Chondrocyte (in vitro differentiated cells): ENCODE results near the gene PPP6R1. TPM values are rescaled to one million over a fixed set of nuclear protein-coding genes. Genes with fewer than 3 reads are reported as not detected.

Experiments
- DNase-seq: peaks from one replicate; pipeline ENCODE4 v3.0.0; 2021; ENCODE audit warnings: mixed read lengths, low spot score
- H3K27ac Mint-ChIP-seq: one replicate; pipeline ENCODE4 v1.8.0; 2021; ENCODE audit warnings: mild to moderate bottlenecking, moderate library complexity, mixed read lengths; ENCODE audit not compliant: unreplicated experiment
- H3K27me3 Mint-ChIP-seq: 2 replicates; pipeline ENCODE4 v1.8.0; 2021; ENCODE audit warnings: low read depth, mixed read lengths
- H3K36me3 Mint-ChIP-seq: 2 replicates; pipeline ENCODE4 v1.8.0; 2021; ENCODE audit warnings: low read depth, mixed read lengths
- H3K4me1 Mint-ChIP-seq: 2 replicates; pipeline ENCODE4 v1.8.0; 2021; ENCODE audit warnings: low read depth, mild to moderate bottlenecking, mixed read lengths
- H3K4me3 Mint-ChIP-seq: one replicate; pipeline ENCODE4 v1.8.0; 2021; ENCODE audit warnings: mild to moderate bottlenecking, moderate library complexity, mixed read lengths; ENCODE audit not compliant: unreplicated experiment
- H3K9me3 Mint-ChIP-seq: 2 replicates; pipeline ENCODE4 v1.8.0; 2021; ENCODE audit warnings: low read depth, mixed read lengths
- total RNA-seq: library from RNA; stranded (reverse); gene quantifications from 3 replicates; pipeline ENCODE4 v1.2.1, GENCODE V29; 2021
- TF ChIP-seq, protein P1 (sequence below): fragments of 200-600 bp; sonication (generic); IDR thresholded peaks from 2 replicates; pipeline ENCODE4 v1.5.0; 2021; ENCODE audit warnings: antibody characterized with exemption, mild to moderate bottlenecking, moderate library complexity

Gene PPP6R1
- total RNA-seq, 1 donor from 2014 or later: 49.9 TPM

DNA sequence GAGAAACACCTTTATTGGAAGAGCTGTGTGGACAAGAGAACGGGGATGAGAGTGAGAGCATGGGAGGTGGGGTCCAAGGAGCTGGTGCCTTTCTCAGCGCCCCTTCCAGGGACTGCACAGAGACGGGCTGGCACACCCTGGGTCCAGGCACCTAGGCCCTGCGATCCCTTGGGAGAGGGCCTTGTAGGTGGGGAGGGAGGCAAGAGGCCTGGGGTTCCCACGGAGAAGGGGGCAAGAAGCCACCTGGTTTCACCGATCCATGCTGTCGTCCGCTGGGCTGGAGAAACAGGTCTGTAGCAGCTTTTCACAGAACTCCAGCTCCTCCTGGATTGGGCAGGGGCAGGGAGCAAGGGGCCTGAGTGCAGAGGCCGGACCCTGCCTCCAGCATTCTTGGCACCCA is 3.5 kb upstream of the PPP6R1 start:
- H3K27ac Mint-ChIP-seq: no peak overlapping the region
- DNase-seq: peak; percentile 70
- H3K4me3 Mint-ChIP-seq: no peak overlapping the region
- H3K4me1 Mint-ChIP-seq: peaks cover 17% of the 10 kb centered on the region
- H3K36me3 Mint-ChIP-seq: peaks cover 6% of the 10 kb centered on the region
- H3K9me3 Mint-ChIP-seq: peaks cover 6% of the 10 kb centered on the region
- H3K27me3 Mint-ChIP-seq: no peaks in the 10 kb centered on the region
- TF ChIP-seq, protein P1, sequence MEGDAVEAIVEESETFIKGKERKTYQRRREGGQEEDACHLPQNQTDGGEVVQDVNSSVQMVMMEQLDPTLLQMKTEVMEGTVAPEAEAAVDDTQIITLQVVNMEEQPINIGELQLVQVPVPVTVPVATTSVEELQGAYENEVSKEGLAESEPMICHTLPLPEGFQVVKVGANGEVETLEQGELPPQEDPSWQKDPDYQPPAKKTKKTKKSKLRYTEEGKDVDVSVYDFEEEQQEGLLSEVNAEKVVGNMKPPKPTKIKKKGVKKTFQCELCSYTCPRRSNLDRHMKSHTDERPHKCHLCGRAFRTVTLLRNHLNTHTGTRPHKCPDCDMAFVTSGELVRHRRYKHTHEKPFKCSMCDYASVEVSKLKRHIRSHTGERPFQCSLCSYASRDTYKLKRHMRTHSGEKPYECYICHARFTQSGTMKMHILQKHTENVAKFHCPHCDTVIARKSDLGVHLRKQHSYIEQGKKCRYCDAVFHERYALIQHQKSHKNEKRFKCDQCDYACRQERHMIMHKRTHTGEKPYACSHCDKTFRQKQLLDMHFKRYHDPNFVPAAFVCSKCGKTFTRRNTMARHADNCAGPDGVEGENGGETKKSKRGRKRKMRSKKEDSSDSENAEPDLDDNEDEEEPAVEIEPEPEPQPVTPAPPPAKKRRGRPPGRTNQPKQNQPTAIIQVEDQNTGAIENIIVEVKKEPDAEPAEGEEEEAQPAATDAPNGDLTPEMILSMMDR: no peak

DNA sequence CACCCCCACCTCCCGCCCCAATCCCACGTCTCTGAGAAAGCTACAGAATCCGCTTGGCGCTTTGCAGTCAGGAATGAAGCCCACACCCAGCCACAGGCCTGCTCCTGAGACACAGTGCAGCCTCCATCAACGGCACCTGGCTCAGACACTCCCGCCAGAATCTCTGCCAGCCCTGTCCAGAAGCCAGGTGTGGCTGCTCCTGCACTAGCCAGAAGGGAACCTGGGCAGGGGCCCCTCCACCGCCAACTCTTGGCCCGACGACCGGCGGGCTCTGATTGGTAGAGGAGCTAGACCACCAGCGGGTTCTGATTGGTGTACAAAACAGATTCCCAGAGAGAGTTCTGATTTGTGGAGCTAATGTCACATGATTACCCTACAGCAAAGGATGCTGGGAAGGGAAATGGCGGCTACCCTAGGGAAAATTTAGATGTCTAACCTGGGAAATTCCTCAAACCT is 2.9 kb upstream of the PPP6R1 start:
- Mint-ChIP-seq H3K27me3 (no peaks in the 10 kb centered on the region), H3K27ac (no peak overlapping the region), H3K9me3 (peaks cover 5% of the 10 kb centered on the region), H3K4me1 (peaks cover 24% of the 10 kb centered on the region), H3K36me3 (peaks cover 4% of the 10 kb centered on the region), H3K4me3 (no peak overlapping the region)
- TF ChIP-seq, protein P1: no peak
- no peak for DNase-seq

DNA sequence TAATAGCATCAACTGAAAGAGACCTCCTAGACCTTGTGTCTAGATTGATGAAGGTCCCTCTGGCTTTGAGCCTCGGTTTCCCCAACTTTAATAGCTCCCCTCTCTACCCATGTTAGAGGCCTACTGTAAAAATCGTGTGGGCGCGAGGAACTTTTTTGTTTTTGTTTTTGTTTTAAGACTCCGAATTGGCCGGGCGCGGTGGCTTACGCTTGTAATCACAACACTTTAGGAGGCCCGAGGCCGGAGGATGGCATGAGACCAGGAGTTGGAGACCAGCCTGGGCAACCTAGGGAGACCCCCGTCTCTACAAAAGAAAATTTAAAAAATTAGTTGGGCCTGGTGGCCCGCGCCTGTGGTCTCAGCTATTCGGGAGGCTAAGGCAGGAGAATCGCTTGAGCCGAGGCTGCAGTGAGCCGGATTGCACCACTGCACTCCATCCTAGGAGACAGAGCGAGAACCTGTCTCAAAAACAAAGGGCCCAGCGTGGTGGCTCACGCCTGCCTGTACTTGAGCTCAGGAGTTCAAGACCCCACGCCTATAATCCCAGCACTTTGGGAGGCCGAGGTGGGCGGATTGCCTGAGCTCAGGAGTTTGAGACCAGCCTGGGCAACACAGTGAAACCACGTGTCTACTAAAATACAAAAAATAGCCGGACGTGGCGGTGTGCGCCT is 858 bp upstream of the PPP6R1 start:
- TF ChIP-seq, protein P1: no peak
- H3K27ac Mint-ChIP-seq: peak overlapping the region; percentile 95
- H3K36me3 Mint-ChIP-seq: peaks cover 1% of the 10 kb centered on the region
- peak overlapping the region; percentile 79 for H3K4me3 Mint-ChIP-seq
- peaks cover 41% of the 10 kb centered on the region for H3K4me1 Mint-ChIP-seq
- no peak for DNase-seq
- no peaks in the 10 kb centered on the region for H3K9me3 Mint-ChIP-seq
- H3K27me3 Mint-ChIP-seq: no peaks in the 10 kb centered on the region

DNA sequence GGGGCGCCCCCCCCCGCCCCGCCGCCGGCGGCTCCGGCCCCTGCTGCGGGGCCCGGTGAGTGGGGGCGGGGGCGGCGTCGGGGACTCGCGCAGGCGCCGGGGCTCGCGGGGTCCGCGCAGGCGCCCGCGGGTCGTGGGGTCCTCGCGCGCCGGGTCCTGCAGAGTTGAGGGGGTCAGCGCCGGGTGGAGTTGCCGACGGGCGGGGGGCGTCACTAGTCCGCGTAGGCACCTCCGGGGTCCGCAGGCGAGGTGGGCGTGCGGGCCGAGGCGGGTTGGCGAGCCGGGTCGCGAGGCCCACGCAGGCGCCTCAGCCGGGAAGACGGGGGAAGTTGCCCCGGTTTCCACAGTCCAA is 365 bp downstream of the PPP6R1 start:
- no peak overlapping the region for H3K27ac Mint-ChIP-seq
- no peaks in the 10 kb centered on the region for H3K27me3 Mint-ChIP-seq
- DNase-seq: no peak
- peaks cover 47% of the 10 kb centered on the region for H3K4me1 Mint-ChIP-seq
- H3K9me3 Mint-ChIP-seq: no peaks in the 10 kb centered on the region
- peaks cover 1% of the 10 kb centered on the region for H3K36me3 Mint-ChIP-seq
- TF ChIP-seq, protein P1: no peak
- peak overlapping the region; percentile 79 for H3K4me3 Mint-ChIP-seq

DNA sequence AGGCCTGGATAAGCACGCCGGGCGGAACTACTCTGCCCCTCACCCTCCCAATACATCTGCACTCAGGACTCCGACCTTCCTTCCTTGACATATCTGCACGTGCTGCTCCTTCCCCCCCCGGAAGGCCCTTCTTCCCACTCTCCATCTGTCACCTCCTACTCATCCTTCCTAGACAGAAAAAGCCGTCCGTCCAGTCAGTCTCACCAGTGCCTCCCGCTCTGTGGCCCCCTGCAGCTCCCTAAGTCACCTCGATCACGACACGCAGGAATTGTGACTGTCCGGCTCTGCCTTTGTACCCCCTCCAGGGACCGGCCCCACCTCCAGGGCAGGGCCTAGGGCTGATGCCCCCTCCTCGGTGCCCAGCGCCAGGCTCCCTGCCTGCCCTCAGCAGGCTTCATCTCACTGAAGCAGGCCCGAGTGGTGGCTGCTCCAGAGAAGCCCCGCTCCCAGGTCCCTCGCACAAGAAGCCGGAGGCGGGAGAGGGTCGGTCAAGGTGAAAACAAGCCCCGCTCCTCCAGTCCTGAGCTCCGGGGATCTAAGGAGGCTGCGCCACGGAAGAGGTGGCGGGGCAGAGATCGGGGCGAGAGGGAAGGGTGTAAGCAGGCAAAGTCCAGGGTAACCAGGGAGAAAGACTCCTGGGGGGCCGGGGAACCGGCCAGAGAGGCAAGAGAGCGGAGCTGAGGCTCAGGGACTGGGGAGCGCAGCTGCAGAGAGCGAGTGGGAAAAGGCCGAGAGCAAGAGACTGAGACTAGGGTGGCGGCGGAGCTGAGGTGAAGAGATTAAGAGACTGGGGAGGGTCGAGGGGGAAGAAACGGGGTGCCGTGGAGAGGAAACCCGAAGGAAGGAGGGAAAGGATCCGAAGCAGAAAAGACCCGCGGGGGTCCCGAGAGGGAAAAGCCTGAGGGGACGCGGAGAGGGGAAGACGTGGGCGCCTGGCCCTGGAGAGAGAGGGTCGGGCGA is 1.1 kb downstream of the PPP6R1 start:
- DNase-seq: no peak
- Mint-ChIP-seq H3K9me3 (no peaks in the 10 kb centered on the region), H3K4me1 (peaks cover 47% of the 10 kb centered on the region), H3K27ac (peak overlapping the region; percentile 96), H3K4me3 (peak overlapping the region; percentile 99), H3K27me3 (no peaks in the 10 kb centered on the region), H3K36me3 (peaks cover 1% of the 10 kb centered on the region)
- TF ChIP-seq, protein P1: no peak
